Mucosa of descending colon (tissue), 3 donors: ENCODE data around the gene SLC4A1AP. TPM values are rescaled to one million over a fixed set of nuclear protein-coding genes. Genes with fewer than 3 reads are reported as not detected.
"Not testable (repeated sequence)": the region's sequence is repeated elsewhere in the genome, so short reads cannot be mapped to it uniquely, and the experiment has no call there.

Source experiments
- ATAC-seq: fragments of 200-7000 bp; cut with Tn5 transposase; one replicate; pipeline ENCODE4 v1.9.1; 2020; ENCODE audit warnings: mild to moderate bottlenecking, moderate library complexity
- DNase-seq, 3 donors: peaks; one replicate each; pipeline ENCODE4 v3.0.0-alpha.2; 2020
- H3K36me3 ChIP-seq: fragments of 200-600 bp; one replicate; pipeline ENCODE4 v1.8.0; 2021; ENCODE audit warnings: low read depth, mild to moderate bottlenecking
- H3K4me1 ChIP-seq: fragments of 200-600 bp; one replicate; pipeline ENCODE4 v1.8.0; 2021; ENCODE audit warnings: low read depth, mild to moderate bottlenecking
- H3K4me3 ChIP-seq: fragments of 200-600 bp; one replicate; pipeline ENCODE4 v1.8.0; 2021; ENCODE audit warnings: mild to moderate bottlenecking
- H3K9me3 ChIP-seq: fragments of 200-600 bp; one replicate; pipeline ENCODE4 v1.8.0; 2021; ENCODE audit warnings: mild to moderate bottlenecking
- CTCF ChIP-seq: fragments of 200-600 bp; IDR thresholded peaks from one replicate; pipeline ENCODE4 v1.8.0; 2022; ENCODE audit warnings: antibody characterized with exemption, mild to moderate bottlenecking
- intact Hi-C, 2 donors: fragments of 100-400 bp; cut with DNase I in 1 of 2; cut with micrococcal nuclease in 1 of 2; formaldehyde crosslinking; loops; one replicate each; pipeline versions ENCODE4 v1.11.0 to v1.11.1; 2022; cut with DNase I, micrococcal nuclease
- total RNA-seq, 3 donors: library from RNA; stranded (reverse); fragmentation: NEBNext Ultra II Directional in 2 of 3; extraction: Animal tissue kit (Norgen Biotek cat#: 25700) in 2 of 3; gene quantifications; one replicate each; pipeline versions ENCODE4 v1.2.1 to v1.2.4, GENCODE V29; 2021 to 2023
- donor health status: DM: no; HTN: no; CAD: no; lungs with moderate emphysema.
- donor health status: DM: no; HTN: no; CAD: no.
- donor health status: DM: no; HTN: yes; CAD: no.

Gene SLC4A1AP
- total RNA-seq, 3 donors from 2014 or later: 14.8 to 15.8 (median 15.5) TPM

- Histone ChIP-seq H3K9me3 (no peaks in the 10 kb centered on the region), H3K4me1 (peaks cover 2% of the 10 kb centered on the region), H3K4me3 (no peak overlapping the region), H3K36me3 (no peaks in the 10 kb centered on the region)
- DNase-seq (no peak), ATAC-seq (no peak)
- intact Hi-C loops: no loop called here
- no peak for TF ChIP-seq CTCF
These were observed 40.7 kb upstream of the SLC4A1AP start for GRCh38 chr2:27622921-27623384.

GRCh38 chr2:27624943-27625342 lies 38.7 kb upstream of the SLC4A1AP start:
- Histone ChIP-seq H3K9me3 (no peaks in the 10 kb centered on the region), H3K4me1 (peaks cover 12% of the 10 kb centered on the region), H3K4me3 (no peak overlapping the region), H3K36me3 (no peaks in the 10 kb centered on the region)
- no peak for DNase-seq
- no peak for TF ChIP-seq CTCF
- intact Hi-C loops: no loop called here
- no peak for ATAC-seq

- ATAC-seq, intact Hi-C loops, H3K36me3 ChIP-seq, H3K9me3 ChIP-seq, H3K4me3 ChIP-seq, DNase-seq: not testable (repeated sequence)
- peaks cover 13% of the 10 kb centered on the region for H3K4me1 ChIP-seq
These were observed 37.4 kb upstream of the SLC4A1AP start for GRCh38 chr2:27626323-27626722.

GRCh38 chr2:27626921-27627320 lies 36.8 kb upstream of the SLC4A1AP start:
- H3K4me1 ChIP-seq: peaks cover 13% of the 10 kb centered on the region
- DNase-seq, H3K9me3 ChIP-seq, intact Hi-C loops, H3K36me3 ChIP-seq, H3K4me3 ChIP-seq, ATAC-seq: not testable (repeated sequence)

GRCh38 chr2:27627963-27628766 lies 35.5 kb upstream of the SLC4A1AP start:
- Histone ChIP-seq H3K4me3 (peak overlapping the region; percentile 70), H3K36me3 (no peaks in the 10 kb centered on the region), H3K9me3 (no peaks in the 10 kb centered on the region), H3K4me1 (peaks cover 13% of the 10 kb centered on the region)
- DNase-seq: peak in 1 of 3 donors; percentile 2
- peak; percentile 63 for ATAC-seq
- TF ChIP-seq CTCF: no peak
- intact Hi-C loops: no loop called here

GRCh38 chr2:27628767-27629709 lies 34.7 kb upstream of the SLC4A1AP start, which contains the start of the genes CCDC121 and GPN1:
Gene CCDC121, minus strand, starts transcription at chr2:27629012. Its CDS starts 1,213 bp downstream, at chr2:27627799.
Gene GPN1, plus strand, starts transcription at chr2:27629050. Its CDS starts 9 bp downstream, at chr2:27629059.
- Histone ChIP-seq H3K4me3 (peak within 1 kb of the TSS; percentile 70), H3K4me1 (peaks cover 13% of the 10 kb centered on the region), H3K36me3 (no peaks in the 10 kb centered on the region), H3K9me3 (no peaks in the 10 kb centered on the region)
- TF ChIP-seq CTCF: no peak
- DNase-seq (peak; percentile 90 to 92 (median 92)), ATAC-seq (peak; percentile 99)
- intact Hi-C loops: no loop called here

GRCh38 chr2:27630257-27630656 lies 33.4 kb upstream of the SLC4A1AP start:
- H3K4me3 ChIP-seq, ATAC-seq, H3K9me3 ChIP-seq, DNase-seq, intact Hi-C loops, H3K36me3 ChIP-seq: not testable (repeated sequence)
- peaks cover 13% of the 10 kb centered on the region for H3K4me1 ChIP-seq
